GM18867 (cell line): ENCODE results near the gene TIMM23.
"Not testable (repeated sequence)": the region's sequence is repeated elsewhere in the genome, so short reads cannot be mapped to it uniquely, and the experiment has no call there.

Source experiments
- ATAC-seq: cut with Tn5 transposase; IDR thresholded peaks from one replicate; pipeline ENCODE4 v1.9.1; 2021; ENCODE audit warnings: mild to moderate bottlenecking, moderate library complexity; ENCODE audit not compliant: unreplicated experiment

The TIMM23 gene

GRCh38 chr10:45972106-45972812 is at the start of gene TIMM23:
TIMM23 (plus strand) TSS chr10:45972489; CDS start chr10:45972625, 136 bp downstream.
- peak; percentile 77 for ATAC-seq

- ATAC-seq: not testable (repeated sequence)
Observed at GRCh38 chr10:45926790-45927189, 45.5 kb upstream of the TIMM23 start.

- not testable (repeated sequence) for ATAC-seq
Observed at GRCh38 chr10:45931305-45931704, 41.0 kb upstream of the TIMM23 start.

GRCh38 chr10:45934788-45935187 is 37.5 kb upstream of the TIMM23 start:
- ATAC-seq: not testable (repeated sequence)

- ATAC-seq: not testable (repeated sequence)
Observed at GRCh38 chr10:45939176-45939697, 33.1 kb upstream of the TIMM23 start.

GRCh38 chr10:45941196-45941595 is 31.1 kb upstream of the TIMM23 start:
- not testable (repeated sequence) for ATAC-seq

- ATAC-seq: not testable (repeated sequence)
Observed at GRCh38 chr10:45945476-45945875, 26.8 kb upstream of the TIMM23 start.

- ATAC-seq: not testable (repeated sequence)
Observed at GRCh38 chr10:45947363-45947762, 24.9 kb upstream of the TIMM23 start.

- ATAC-seq: not testable (repeated sequence)
Observed at GRCh38 chr10:45948801-45949200, 23.5 kb upstream of the TIMM23 start.

GRCh38 chr10:45954367-45954766 is 17.9 kb upstream of the TIMM23 start:
- not testable (repeated sequence) for ATAC-seq

GRCh38 chr10:45956634-45957033 is 15.7 kb upstream of the TIMM23 start:
- not testable (repeated sequence) for ATAC-seq

- not testable (repeated sequence) for ATAC-seq
Observed at GRCh38 chr10:45957928-45958327, 14.4 kb upstream of the TIMM23 start.

- not testable (repeated sequence) for ATAC-seq
Observed at GRCh38 chr10:45962686-45963452, 9.4 kb upstream of the TIMM23 start.

- ATAC-seq: not testable (repeated sequence)
Observed at GRCh38 chr10:45971019-45971418, 1.3 kb upstream of the TIMM23 start.

- peak; percentile 36 for ATAC-seq
Observed at GRCh38 chr10:45971742-45972105, 565 bp upstream of the TIMM23 start.

- ATAC-seq: peak; percentile 11
Observed at GRCh38 chr10:45972813-45973169, 502 bp downstream of the TIMM23 start.

GRCh38 chr10:45974041-45974440 is 1.8 kb downstream of the TIMM23 start:
- ATAC-seq: not testable (repeated sequence)

- ATAC-seq: peak; percentile 82
Observed at GRCh38 chr10:45978554-45978953, 6.3 kb downstream of the TIMM23 start.

GRCh38 chr10:45981367-45981766 is 9.1 kb downstream of the TIMM23 start:
- ATAC-seq: not testable (repeated sequence)

- ATAC-seq: not testable (repeated sequence)
Observed at GRCh38 chr10:45983538-45984186, 11.4 kb downstream of the TIMM23 start.

- not testable (repeated sequence) for ATAC-seq
Observed at GRCh38 chr10:45984473-45984872, 12.2 kb downstream of the TIMM23 start.
